ENCODE data around the gene RTL10. TPM values are rescaled to one million over a fixed set of nuclear protein-coding genes. Genes with fewer than 3 reads are reported as not detected.

Gene RTL10
- total RNA-seq, 1 experiment from 2014 or later: 21.5 TPM

DNA sequence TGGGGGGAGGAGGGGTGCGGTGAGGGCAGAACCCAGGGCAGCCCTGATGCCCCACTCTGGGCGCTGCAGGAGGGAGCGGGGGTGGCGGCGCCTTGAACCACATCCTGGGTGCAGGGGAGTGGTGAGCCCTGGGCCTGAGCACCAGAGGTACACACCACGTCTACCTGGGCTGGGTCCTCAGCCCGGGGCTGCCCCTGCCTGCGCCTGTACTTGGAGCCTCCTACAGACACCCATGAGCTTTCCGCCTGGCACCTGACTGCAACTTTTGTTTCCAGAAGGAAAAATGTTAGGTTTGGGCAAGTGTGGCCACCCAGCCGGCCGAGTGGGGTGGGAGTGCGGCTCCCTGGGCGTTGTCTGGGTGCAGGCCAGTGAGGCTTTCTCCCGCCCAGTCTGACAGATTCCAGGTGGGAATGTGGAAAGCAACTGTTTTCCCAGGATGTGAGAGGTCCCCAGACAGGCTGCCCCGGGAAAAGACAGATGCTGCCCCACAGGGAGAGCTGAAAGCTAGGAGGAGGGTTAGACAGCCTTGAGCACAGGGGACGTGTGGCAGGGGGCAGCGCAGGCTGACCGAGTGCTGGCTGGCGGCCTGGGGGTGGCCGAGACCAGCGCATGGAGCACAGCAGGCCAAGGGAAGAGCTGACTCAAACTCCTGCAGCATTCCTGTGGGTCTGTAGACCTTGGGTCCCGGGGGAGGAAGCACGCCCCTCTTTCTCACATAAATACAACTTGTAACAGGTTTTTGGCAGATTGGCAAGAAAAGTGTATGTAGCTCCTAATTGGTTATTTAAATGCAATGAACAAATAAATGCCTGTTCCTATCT lies 44.1 kb downstream of the RTL10 start (continued):
- TF ChIP-seq ZNF138 (CRISPR knock-in tag; conservative IDR thresholded peaks at IDR 0.05) (no peak), RORB (CRISPR knock-in tag; IDR thresholded peaks at IDR 0.05) (no peak), MXD4 (CRISPR knock-in tag; IDR thresholded peaks at IDR 0.05; ENCODE audit: borderline replicate concordance) (no peak), NFYB (CRISPR knock-in tag; conservative IDR thresholded peaks at IDR 0.05; ENCODE audit: low read depth) (no peak)
- TF ChIP-seq, protein P1, sequence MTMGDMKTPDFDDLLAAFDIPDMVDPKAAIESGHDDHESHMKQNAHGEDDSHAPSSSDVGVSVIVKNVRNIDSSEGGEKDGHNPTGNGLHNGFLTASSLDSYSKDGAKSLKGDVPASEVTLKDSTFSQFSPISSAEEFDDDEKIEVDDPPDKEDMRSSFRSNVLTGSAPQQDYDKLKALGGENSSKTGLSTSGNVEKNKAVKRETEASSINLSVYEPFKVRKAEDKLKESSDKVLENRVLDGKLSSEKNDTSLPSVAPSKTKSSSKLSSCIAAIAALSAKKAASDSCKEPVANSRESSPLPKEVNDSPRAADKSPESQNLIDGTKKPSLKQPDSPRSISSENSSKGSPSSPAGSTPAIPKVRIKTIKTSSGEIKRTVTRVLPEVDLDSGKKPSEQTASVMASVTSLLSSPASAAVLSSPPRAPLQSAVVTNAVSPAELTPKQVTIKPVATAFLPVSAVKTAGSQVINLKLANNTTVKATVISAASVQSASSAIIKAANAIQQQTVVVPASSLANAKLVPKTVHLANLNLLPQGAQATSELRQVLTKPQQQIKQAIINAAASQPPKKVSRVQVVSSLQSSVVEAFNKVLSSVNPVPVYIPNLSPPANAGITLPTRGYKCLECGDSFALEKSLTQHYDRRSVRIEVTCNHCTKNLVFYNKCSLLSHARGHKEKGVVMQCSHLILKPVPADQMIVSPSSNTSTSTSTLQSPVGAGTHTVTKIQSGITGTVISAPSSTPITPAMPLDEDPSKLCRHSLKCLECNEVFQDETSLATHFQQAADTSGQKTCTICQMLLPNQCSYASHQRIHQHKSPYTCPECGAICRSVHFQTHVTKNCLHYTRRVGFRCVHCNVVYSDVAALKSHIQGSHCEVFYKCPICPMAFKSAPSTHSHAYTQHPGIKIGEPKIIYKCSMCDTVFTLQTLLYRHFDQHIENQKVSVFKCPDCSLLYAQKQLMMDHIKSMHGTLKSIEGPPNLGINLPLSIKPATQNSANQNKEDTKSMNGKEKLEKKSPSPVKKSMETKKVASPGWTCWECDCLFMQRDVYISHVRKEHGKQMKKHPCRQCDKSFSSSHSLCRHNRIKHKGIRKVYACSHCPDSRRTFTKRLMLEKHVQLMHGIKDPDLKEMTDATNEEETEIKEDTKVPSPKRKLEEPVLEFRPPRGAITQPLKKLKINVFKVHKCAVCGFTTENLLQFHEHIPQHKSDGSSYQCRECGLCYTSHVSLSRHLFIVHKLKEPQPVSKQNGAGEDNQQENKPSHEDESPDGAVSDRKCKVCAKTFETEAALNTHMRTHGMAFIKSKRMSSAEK (CRISPR knock-in tag; IDR thresholded peaks at IDR 0.05; ENCODE audit: borderline replicate concordance): no peak
- TF ChIP-seq, protein P2, sequence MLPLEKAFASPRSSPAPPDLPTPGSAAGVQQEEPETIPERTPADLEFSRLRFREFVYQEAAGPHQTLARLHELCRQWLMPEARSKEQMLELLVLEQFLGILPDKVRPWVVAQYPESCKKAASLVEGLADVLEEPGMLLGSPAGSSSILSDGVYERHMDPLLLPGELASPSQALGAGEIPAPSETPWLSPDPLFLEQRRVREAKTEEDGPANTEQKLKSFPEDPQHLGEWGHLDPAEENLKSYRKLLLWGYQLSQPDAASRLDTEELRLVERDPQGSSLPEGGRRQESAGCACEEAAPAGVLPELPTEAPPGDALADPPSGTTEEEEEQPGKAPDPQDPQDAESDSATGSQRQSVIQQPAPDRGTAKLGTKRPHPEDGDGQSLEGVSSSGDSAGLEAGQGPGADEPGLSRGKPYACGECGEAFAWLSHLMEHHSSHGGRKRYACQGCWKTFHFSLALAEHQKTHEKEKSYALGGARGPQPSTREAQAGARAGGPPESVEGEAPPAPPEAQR (CRISPR knock-in tag; IDR thresholded peaks at IDR 0.05): no peak

DNA sequence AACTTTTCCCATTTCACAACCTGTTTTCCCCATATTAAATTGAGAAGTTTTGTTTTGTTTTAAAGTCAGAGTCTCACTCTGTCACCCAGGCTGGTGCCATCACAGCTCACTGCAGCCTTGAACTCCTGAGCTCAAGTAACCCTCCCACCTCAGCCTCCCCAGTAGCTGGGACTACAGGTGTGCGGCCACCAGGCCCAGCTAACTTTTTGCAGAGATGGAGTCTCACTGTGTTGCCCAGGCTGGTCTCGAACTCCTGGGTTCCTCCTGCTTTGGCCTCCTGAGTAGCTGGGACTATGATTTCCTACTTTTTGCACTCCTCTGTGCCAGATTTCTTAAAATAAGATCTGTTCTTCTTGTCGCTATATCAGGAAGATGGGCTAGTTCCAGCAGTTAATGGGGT lies 44.9 kb downstream of the RTL10 start:
- no peaks in the 10 kb centered on the region for H3K27me3 Mint-ChIP-seq (ENCODE audit: low read depth)
- H3K9me3 Mint-ChIP-seq: no peaks in the 10 kb centered on the region
- ChIA-PET POLR2A (no interaction called here), CTCF (interaction anchor here (2.4 kb wide), 1 partner anchor 9 kb away, joined by 11 read pairs; no protein-coding TSS in a partner anchor)
- no peaks in the 10 kb centered on the region for H3K4me1 Mint-ChIP-seq
- no peak overlapping the region; the same call in 1 of the 2 replicates for H3K27ac Mint-ChIP-seq
- ATAC-seq (no peak), DNase-seq (ENCODE audit: low spot score) (peak; percentile 1)
- H3K4me3 Mint-ChIP-seq: no peak overlapping the region
- no peaks in the 10 kb centered on the region for H3K36me3 Mint-ChIP-seq
- TF ChIP-seq, protein P3, sequence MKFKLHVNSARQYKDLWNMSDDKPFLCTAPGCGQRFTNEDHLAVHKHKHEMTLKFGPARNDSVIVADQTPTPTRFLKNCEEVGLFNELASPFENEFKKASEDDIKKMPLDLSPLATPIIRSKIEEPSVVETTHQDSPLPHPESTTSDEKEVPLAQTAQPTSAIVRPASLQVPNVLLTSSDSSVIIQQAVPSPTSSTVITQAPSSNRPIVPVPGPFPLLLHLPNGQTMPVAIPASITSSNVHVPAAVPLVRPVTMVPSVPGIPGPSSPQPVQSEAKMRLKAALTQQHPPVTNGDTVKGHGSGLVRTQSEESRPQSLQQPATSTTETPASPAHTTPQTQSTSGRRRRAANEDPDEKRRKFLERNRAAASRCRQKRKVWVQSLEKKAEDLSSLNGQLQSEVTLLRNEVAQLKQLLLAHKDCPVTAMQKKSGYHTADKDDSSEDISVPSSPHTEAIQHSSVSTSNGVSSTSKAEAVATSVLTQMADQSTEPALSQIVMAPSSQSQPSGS (CRISPR knock-in tag; IDR thresholded peaks at IDR 0.05; ENCODE audit: borderline replicate concordance, low read depth): no peak
- TF ChIP-seq ZNF219 (CRISPR knock-in tag; IDR thresholded peaks at IDR 0.05; ENCODE audit: borderline replicate concordance): no peak
- TF ChIP-seq RORB (CRISPR knock-in tag; IDR thresholded peaks at IDR 0.05): no peak
- TF ChIP-seq, protein P4, sequence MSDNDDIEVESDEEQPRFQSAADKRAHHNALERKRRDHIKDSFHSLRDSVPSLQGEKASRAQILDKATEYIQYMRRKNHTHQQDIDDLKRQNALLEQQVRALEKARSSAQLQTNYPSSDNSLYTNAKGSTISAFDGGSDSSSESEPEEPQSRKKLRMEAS (CRISPR knock-in tag; IDR thresholded peaks at IDR 0.05): no peak
- TF ChIP-seq, protein P5, sequence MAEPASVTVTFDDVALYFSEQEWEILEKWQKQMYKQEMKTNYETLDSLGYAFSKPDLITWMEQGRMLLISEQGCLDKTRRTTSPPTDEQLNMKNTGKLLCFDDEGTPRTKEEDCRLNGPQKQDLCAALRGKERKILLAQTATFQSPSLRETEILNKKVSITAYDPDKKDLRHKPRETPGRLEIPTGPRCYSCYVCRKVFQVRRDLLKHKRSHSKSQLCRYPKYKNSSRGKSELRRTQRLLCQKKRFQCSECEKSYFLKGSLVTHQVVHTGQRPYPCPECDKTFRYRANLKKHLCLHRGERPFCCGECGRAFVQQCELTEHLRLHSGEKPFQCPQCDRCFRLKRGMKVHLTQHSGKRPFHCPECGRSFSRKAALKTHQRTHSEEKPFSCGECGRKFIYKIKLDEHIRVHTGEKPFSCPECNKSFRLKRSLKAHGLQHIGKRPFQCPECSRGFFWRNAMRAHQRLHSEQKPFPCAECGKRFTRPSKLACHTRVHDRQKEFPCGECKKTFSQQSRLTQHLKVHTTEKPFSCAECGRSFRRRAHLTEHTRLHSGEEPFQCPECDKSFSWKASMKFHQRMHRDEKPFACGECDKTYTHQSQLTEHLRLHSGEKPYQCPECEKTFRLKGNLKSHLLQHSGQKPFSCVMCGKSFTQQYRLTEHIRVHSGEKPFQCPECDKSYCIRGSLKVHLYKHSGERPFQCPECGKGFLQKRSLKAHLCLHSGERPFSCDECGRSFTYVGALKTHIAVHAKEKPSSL (CRISPR knock-in tag; conservative IDR thresholded peaks at IDR 0.05): no peak
- no peak for TF ChIP-seq AFF4 (CRISPR knock-in tag; IDR thresholded peaks at IDR 0.05; ENCODE audit: borderline replicate concordance)
- no peak for TF ChIP-seq ZNF317 (CRISPR knock-in tag; IDR thresholded peaks at IDR 0.05; ENCODE audit: borderline replicate concordance, low read depth)
- no peak for TF ChIP-seq ZBTB21 (CRISPR knock-in tag; IDR thresholded peaks at IDR 0.05; ENCODE audit: borderline replicate concordance)
- no peak for TF ChIP-seq ZNF396 (CRISPR knock-in tag; IDR thresholded peaks at IDR 0.05; ENCODE audit: borderline replicate concordance)
- TF ChIP-seq NR1H2 (CRISPR knock-in tag; IDR thresholded peaks at IDR 0.05): no peak
- no peak for TF ChIP-seq ELF4 (CRISPR knock-in tag; IDR thresholded peaks at IDR 0.05; ENCODE audit: low read depth)
- no peak for TF ChIP-seq ZMAT4 (CRISPR knock-in tag; IDR thresholded peaks at IDR 0.05)
- no peak for TF ChIP-seq CDX4 (CRISPR knock-in tag; IDR thresholded peaks at IDR 0.05; ENCODE audit: borderline replicate concordance)
